Upper lobe of left lung (tissue), 6 donors: ENCODE results near the gene PPP1R26. TPM values are rescaled to one million over a fixed set of nuclear protein-coding genes. Genes with fewer than 3 reads are reported as not detected.

Experiments used
- ATAC-seq, 2 donors: fragments of 200-7000 bp; cut with Tn5 transposase; one replicate each; pipeline ENCODE4 v1.9.1; 2022; ENCODE audit warnings: mild to moderate bottlenecking in 2 of 2, moderate library complexity in 2 of 2; ENCODE audit not compliant: low FRiP score in 2 of 2
- DNase-seq, 2 donors: peaks; one replicate each; pipeline ENCODE4 v3.0.0-alpha.2; 2019 to 2020
- H3K27ac ChIP-seq, 4 donors: fragments of 200-600 bp; sonication (generic); one replicate each; pipeline ENCODE4 v1.5.1; 2016 to 2019
- H3K27me3 ChIP-seq, 4 donors: fragments of 200-600 bp; sonication (generic); one replicate each; pipeline ENCODE4 v1.5.1; 2017 to 2019
- H3K36me3 ChIP-seq, 4 donors: fragments of 200-600 bp; sonication (generic); one replicate each; pipeline ENCODE4 v1.5.1; 2016 to 2019
- H3K4me1 ChIP-seq, 4 donors: fragments of 200-600 bp; sonication (generic); one replicate each; pipeline ENCODE4 v1.5.1; 2018 to 2019
- H3K4me3 ChIP-seq, 4 donors: fragments of 200-600 bp; sonication (generic); one replicate each; pipeline ENCODE4 v1.5.1; 2017 to 2019; ENCODE audit warnings: mild to moderate bottlenecking in 2 of 4, moderate library complexity in 1 of 4
- H3K9me3 ChIP-seq, 4 donors: fragments of 200-600 bp; sonication (generic); one replicate each; pipeline ENCODE4 v1.5.1; 2018 to 2019
- CTCF ChIP-seq, 6 experiments: fragments of 450-650 bp in 4 of 6; fragments of 200-600 bp in 2 of 6; sonication (generic) in 2 of 6; IDR thresholded peaks; one replicate each; pipeline ENCODE4 v1.5.1; 2016 to 2019; ENCODE audit warnings: antibody characterized with exemption in 6 of 6
- EP300 ChIP-seq, 4 donors: sonication (generic); formaldehyde crosslinking; IDR thresholded peaks; one replicate each; pipeline ENCODE4 v1.5.1; 2017; ENCODE audit warnings: antibody characterized with exemption in 4 of 4, control low read depth in 2 of 4
- POLR2A ChIP-seq, 4 donors: fragments of 450-650 bp; IDR thresholded peaks; one replicate each; pipeline ENCODE4 v1.5.1; 2016 to 2017; ENCODE audit warnings: antibody characterized with exemption in 4 of 4, mild to moderate bottlenecking in 2 of 4
- POLR2AphosphoS5 ChIP-seq, 2 donors: sonication (generic); formaldehyde crosslinking; IDR thresholded peaks; one replicate each; pipeline ENCODE4 v1.5.1; 2017; ENCODE audit warnings: antibody characterized with exemption in 2 of 2
- WGBS, 2 donors: methylation state at CpG; one replicate each; pipeline ENCODE4 v1.1.5; 2017 to 2018; 5-methylcytosine and 5-hydroxymethylcytosine counted together
- total RNA-seq, 6 donors: library from RNA; depleted of rRNA in 4 of 6; stranded (reverse); fragments of >200 nt in 4 of 6; gene quantifications; one replicate each; pipeline versions ENCODE4 v1.1.0 to v1.2.1, GENCODE V29; 2016 to 2021
- donor health status: DM: no; HTN: no; CAD: no; lungs with moderate emphysema.
- donor health status: DM: no; HTN: yes; CAD: no; lungs with severe emphysema.

The PPP1R26 gene
- total RNA-seq, 6 donors from 2014 or later: 25.6 to 48.6 (median 33.8) TPM

GRCh38 chr9:135491764-135492163 is 12.2 kb downstream of the PPP1R26 start:
- peaks cover 0 to 28% (median 23%) of the 10 kb centered on the region in 4 donors for H3K36me3 ChIP-seq
- no peaks in the 10 kb centered on the region for H3K9me3 ChIP-seq
- H3K27me3 ChIP-seq: no peaks in the 10 kb centered on the region
- TF ChIP-seq CTCF (IDR thresholded peaks at IDR 0.05): no peak
- no peak for TF ChIP-seq EP300 (IDR thresholded peaks at IDR 0.05)
- TF ChIP-seq POLR2A (IDR thresholded peaks at IDR 0.05): no peak
- no peak for TF ChIP-seq POLR2AphosphoS5 (IDR thresholded peaks at IDR 0.05)
- WGBS, 2 donors: 82 to 88% methylated on average over 4 of the region's 4 CpGs
- no peak for ATAC-seq
- no peak for DNase-seq
- no peak overlapping the region for H3K27ac ChIP-seq
- no peak overlapping the region for H3K4me3 ChIP-seq
- H3K4me1 ChIP-seq: no peaks in the 10 kb centered on the region

- no peak overlapping the region for H3K4me3 ChIP-seq
- H3K27me3 ChIP-seq: no peaks in the 10 kb centered on the region
- TF ChIP-seq POLR2A (IDR thresholded peaks at IDR 0.05): no peak
- TF ChIP-seq POLR2AphosphoS5 (IDR thresholded peaks at IDR 0.05): no peak
- no peak for TF ChIP-seq CTCF (IDR thresholded peaks at IDR 0.05)
- no peak for TF ChIP-seq EP300 (IDR thresholded peaks at IDR 0.05)
- ATAC-seq (no peak), DNase-seq (peak in 1 of 2 donors; percentile 68)
- peaks cover 0 to 16% (median 10%) of the 10 kb centered on the region in 4 donors for H3K36me3 ChIP-seq
- no peak overlapping the region for H3K27ac ChIP-seq
- 94 to 97% methylated on average over 27 of the region's 27 CpGs for WGBS, 2 donors
- H3K4me1 ChIP-seq: no peaks in the 10 kb centered on the region
- no peaks in the 10 kb centered on the region for H3K9me3 ChIP-seq
These were observed 13.5 kb downstream of the PPP1R26 start for GRCh38 chr9:135492886-135493669.

- ATAC-seq (no peak), DNase-seq (peak in 1 of 2 donors; percentile 41)
- Histone ChIP-seq H3K36me3 (no peaks in the 10 kb centered on the region), H3K27me3 (no peaks in the 10 kb centered on the region), H3K27ac (no peak overlapping the region), H3K4me3 (no peak overlapping the region), H3K4me1 (peaks cover 6 to 11% (median 8%) of the 10 kb centered on the region in 4 donors), H3K9me3 (no peaks in the 10 kb centered on the region)
- 84 to 85% methylated on average over 26 to 30 of the region's 30 CpGs for WGBS, 2 donors
- no peak for TF ChIP-seq POLR2AphosphoS5 (IDR thresholded peaks at IDR 0.05)
- TF ChIP-seq POLR2A (IDR thresholded peaks at IDR 0.05): no peak
- TF ChIP-seq EP300 (IDR thresholded peaks at IDR 0.05): no peak
- no peak for TF ChIP-seq CTCF (IDR thresholded peaks at IDR 0.05)
These were observed 15.4 kb downstream of the PPP1R26 start for GRCh38 chr9:135494791-135495559.

- no peak for TF ChIP-seq EP300 (IDR thresholded peaks at IDR 0.05)
- TF ChIP-seq POLR2AphosphoS5 (IDR thresholded peaks at IDR 0.05): no peak
- TF ChIP-seq POLR2A (IDR thresholded peaks at IDR 0.05): no peak
- TF ChIP-seq CTCF (IDR thresholded peaks at IDR 0.05): no peak
- Histone ChIP-seq H3K4me3 (peak overlapping the region in 1 of 4 donors; percentile 95), H3K9me3 (no peaks in the 10 kb centered on the region), H3K4me1 (peaks cover 18 to 36% (median 25%) of the 10 kb centered on the region in 4 donors), H3K36me3 (peaks cover 0 to 18% (median 9%) of the 10 kb centered on the region in 4 donors), H3K27ac (no peak overlapping the region), H3K27me3 (no peaks in the 10 kb centered on the region)
- DNase-seq (no peak), ATAC-seq (no peak)
- 85% methylated on average over 13 to 15 of the region's 15 CpGs for WGBS, 2 donors
These were observed 19.0 kb downstream of the PPP1R26 start for GRCh38 chr9:135498381-135499126.
